GM12891 (cell line): ENCODE data around the gene C1orf122.

Experiments
- POLR2A ChIP-seq: IDR thresholded peaks from 2 replicates; pipeline ENCODE4 v1.6.1; 2011; ENCODE audit warnings: low read depth, low read length, control low read depth
- POLR2AphosphoS5 ChIP-seq: IDR thresholded peaks from 2 replicates; pipeline ENCODE4 v1.6.1; 2011; ENCODE audit warnings: low read depth, low read length, control low read depth
- SPI1 ChIP-seq: IDR thresholded peaks from 2 replicates; pipeline ENCODE4 v1.6.1; 2011; ENCODE audit warnings: low read depth, low read length, control low read depth
- TAF1 ChIP-seq: IDR thresholded peaks from 2 replicates; pipeline ENCODE4 v1.6.1; 2011; ENCODE audit warnings: low read depth, low read length, control low read depth

DNA sequence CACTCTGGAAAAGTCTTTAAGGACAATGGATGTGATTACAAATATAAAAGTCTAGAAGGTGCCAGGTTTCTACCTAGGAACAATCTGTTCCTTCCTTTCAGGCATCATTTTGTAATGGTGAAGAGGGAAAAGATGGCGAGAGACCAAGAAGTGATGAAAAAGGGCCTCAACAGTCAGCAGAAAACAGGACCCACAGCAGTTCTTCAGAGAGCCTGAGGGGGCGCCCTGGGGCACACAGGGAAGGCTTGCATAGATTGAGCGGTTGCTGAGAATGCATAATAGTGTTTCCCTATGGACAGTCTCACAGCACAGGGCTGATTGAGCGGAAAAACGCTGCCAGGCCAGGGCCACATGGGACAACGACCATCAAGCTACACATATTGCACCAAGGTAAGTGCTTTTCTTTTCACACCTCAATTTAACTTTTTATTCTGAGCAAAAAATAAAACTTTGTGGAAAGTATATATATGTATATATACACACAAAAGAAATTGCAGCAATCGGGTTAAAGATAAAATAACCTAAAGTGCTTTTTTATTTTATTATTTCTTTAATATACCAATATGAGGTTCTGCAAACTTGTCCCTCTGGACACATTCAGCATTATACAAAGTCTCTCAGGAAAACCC, 3.6 kb downstream of the C1orf122 start:
- no peak for TF ChIP-seq POLR2A
- TF ChIP-seq POLR2AphosphoS5, result no peak
- no peak for TF ChIP-seq SPI1
- no peak for TF ChIP-seq TAF1
